Measurements from ENCODE around the gene TMEM222.
"Not testable (repeated sequence)": the region's sequence is repeated elsewhere in the genome, so short reads cannot be mapped to it uniquely, and the experiment has no call there.

TMEM222 gene, protein sequence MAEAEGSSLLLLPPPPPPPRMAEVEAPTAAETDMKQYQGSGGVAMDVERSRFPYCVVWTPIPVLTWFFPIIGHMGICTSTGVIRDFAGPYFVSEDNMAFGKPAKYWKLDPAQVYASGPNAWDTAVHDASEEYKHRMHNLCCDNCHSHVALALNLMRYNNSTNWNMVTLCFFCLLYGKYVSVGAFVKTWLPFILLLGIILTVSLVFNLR

DNA sequence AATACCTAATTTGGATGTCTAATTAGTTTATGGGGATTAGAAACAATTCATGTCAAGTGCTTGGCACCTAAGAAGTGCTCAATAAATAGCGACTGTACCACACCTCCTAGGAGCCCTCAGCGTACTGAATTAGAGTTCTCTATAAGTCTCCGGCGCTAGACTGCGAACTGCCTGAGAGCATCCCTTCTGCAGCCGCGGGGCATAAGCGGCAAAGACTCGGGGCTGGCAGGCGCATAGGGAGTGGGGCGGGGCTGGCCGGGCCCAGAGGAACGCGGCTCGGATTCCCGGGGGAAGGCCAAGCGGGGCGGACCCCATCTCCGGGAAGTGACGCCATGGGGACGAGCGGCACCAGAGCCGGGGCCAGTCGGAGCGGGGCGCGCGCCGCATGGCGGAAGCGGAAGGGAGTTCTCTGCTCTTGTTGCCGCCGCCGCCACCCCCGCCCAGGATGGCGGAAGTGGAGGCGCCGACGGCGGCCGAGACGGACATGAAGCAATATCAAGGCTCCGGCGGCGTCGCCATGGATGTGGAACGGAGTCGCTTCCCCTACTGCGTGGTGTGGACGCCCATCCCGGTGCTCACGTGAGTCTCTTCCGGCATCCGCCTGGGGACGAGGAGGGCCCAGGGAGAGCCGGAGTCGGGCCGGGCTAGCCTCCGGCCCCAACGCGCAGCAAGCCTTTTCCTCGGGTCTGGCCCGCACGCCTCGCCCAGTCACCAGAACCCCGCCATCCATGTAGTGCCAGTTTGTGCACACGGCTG, at the start of gene TMEM222:
TSS of gene TMEM222 (plus strand) at position 351 of the 756 bp plus-strand sequence. CDS start at position 386, 35 bp downstream.
- peak; percentile 98 for DNase-seq

DNA sequence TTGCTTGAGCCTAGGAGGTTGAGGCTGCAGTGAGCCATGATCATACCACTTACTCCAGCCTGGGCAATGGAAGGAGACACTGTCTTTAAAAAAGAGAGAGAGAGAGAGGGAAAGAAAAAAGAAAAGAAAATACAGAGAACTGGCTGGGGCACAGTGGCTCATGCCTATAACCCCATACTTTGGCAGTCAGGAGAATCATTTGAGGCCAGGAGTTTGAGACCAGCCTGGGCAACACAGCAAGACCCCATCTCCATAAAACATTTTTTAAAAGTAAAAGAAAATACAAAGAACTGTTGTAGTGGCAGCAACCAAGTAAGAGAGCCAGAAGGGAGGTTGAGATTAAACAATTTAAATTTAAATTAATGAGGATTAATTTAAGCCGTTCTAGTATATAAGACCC, 47.8 kb upstream of the TMEM222 start:
- no peak for DNase-seq

DNA sequence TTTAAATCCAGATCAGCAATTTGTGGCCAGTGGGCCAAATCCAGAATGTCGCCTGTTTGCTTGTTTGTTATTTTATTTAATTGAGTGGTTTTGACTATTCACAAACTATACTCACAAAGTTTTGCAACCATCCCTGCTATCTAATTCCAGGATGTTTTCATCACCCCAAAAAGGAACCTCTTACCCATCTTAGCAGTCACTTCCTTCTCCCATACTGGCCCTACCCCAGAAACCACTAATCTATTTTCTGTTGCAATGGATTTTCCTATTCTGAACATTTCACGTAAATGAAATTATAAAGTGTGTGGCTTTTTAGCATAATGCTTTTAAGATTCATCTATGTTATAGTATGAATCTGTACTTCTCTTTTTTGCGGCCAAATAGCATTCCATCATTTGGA, 46.3 kb upstream of the TMEM222 start:
- DNase-seq: no peak

DNA sequence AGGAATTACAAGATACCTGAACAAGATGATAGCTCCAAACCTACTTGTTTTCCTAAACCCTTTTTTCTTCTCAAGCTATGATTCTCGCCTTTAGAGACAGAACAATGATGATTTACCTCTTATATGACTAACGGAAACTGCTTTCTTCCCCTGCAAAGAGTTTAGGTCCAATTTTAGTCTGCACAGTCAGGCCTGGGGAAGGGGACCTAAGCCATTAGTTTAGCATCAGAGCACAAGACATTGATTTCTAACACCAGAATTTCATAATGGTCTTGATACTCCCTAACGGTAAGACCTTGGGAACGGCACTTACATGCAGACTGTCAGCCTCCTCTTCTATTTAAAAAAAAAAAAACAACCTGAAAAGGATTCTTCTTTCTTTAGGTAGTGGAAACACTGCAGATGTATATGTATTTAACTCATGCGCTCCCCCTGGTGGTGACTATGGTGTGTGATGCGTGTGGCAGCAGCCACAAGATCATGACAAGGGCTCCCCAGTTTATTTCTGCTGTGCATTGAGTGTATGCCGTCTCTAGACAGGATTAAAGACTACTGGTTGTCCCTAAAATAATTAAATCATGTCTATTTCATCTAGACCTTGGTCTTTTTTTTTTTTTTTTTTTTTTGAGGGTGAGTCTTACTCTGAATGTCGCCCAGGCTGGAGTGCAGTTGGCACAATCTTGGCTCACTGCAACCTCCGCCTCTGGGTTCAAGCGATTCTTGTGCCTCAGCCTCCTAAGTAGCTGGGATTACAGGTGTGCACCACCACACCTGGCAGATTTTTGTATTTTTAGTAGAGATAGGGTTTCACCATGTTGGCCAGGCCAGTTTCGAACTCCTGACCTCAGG, 37.3 kb upstream of the TMEM222 start:
- peak; percentile 90 for DNase-seq

DNA sequence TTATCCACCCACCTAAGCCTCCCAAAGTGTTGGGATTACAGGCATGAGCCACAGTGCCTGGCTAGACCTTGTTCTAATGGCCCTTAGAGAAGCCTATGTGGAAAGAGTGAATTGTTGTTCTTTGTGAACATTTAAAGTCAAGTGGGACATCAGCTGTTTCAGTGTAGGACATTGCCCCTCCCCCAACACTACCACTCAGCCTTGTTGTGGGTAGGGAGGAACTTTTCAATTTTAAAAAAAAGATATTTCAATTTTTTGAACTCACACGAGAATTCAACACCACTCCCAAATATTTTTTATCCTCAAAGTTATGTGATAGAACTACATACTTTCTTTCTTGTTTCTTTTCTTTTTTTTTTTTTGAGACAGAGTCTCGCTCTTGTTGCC, 36.7 kb upstream of the TMEM222 start:
- DNase-seq: no peak

DNA sequence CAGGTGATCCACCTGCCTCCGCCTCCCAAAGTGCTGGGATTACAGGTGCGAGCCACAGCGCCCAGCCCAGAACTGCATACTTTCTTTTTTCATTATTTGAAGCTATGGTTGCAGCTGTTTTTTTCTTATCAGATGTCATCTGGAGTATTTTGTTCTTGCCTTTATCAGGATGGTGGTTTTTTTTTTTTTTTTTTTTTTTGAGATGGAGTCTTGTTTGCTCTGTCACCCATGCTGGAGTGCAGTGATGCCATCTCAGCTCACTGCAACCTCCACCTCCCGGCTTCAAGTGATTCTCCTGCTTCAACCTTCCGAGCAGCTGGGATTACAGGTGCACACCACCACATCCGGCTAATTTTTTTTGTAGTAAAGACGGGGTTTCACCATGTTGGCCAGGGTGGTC, 36.1 kb upstream of the TMEM222 start:
- DNase-seq: not testable (repeated sequence)

DNA sequence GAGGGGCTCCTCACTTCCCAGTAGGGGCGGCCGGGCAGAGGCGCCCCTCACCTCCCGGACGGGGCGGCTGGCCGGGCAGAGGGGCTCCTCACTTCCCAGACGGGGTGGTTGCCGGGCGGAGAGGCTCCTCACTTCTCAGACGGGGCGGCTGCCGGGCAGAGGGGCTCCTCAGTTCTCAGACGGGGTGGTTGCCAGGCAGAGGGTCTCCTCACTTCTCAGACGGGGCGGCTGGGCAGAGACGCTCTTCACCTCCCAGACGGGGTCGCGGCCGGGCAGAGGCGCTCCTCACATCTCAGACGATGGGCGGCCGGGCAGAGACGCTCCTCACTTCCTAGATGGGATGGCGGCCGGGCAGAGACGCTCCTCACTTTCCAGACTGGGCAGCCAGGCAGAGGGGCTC, 32.8 kb upstream of the TMEM222 start:
- not testable (repeated sequence) for DNase-seq

DNA sequence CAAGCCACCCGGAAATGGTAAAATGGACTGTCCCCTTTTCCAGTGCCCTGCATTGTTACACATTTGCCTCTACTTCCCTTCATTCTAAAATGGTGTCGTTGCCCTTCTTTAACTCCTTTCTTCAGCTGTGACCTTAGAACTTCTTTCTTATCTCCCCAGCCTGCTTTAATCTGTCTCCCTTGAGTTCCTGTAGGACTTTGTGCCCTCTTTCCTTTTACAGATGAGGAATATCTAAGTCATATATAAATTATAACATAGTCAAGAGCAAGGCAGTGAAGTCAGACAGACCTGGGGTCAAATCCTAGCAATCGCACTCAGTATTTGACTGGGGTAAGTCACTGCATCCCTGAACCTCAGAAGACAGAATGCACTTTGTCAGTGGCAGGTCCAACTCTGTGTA, 31.4 kb upstream of the TMEM222 start:
- no peak for DNase-seq

DNA sequence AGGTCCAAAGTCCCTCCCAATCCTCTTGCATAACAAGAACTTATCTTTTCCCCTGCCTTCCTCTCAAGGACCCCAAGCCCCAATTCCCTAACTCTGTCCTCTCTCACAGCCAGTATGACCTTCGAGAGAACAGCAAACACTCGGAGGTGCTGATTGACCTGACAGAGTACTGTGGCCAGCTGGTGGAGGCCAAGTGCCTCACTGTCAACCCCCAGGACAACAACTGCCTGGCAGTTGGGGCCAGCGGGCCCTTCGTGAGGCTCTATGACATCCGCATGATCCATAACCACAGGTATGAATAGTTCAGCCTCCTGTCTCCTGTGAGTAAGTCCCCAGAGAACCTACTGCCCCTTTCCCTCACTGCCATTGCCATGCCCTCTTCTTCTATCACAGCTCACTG, 29.9 kb upstream of the TMEM222 start:
- DNase-seq: no peak

DNA sequence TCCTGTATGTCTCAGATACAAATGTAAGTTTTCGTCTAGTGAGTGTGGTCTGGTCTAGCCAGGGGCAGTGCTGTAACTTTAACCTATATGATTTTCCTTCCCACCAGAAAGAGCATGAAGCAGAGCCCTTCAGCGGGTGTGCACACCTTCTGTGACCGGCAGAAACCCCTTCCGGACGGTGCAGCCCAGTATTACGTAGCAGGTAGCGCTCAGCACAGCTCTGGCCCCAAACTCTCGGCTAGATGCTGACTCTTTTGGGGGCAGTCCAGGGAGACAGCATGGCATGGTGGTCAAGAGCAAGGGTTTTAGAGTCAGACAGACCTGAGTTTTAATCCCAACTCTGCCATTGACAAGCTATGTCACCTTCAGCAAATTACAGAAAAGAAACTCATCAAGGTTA, 28.0 kb upstream of the TMEM222 start:
- no peak for DNase-seq

DNA sequence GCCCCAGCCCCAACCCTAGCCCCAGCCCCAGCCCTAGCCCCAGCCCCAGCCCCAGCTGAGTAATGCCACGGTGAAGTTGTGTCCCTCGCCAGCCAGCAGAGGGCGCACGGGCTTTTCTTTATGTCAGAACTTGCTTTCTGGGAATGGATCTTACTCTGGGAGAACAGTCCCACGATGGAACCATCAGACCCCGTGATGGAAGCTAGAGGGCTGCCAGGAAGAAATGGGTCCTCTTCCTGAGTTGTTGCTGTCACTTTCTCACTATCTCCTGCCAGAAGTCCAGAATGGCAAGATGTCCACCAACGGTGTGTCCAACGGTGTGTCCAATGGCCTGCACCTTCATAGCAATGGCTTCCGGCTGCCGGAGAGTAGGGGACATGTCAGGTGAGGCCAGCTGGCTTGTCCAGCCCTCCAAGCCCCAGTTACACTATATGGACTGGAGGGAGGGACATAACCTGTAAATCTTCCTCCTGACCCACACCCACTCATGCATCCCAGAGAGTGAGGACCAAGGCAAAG, 25.1 kb upstream of the TMEM222 start:
- peak; percentile 83 for DNase-seq

DNA sequence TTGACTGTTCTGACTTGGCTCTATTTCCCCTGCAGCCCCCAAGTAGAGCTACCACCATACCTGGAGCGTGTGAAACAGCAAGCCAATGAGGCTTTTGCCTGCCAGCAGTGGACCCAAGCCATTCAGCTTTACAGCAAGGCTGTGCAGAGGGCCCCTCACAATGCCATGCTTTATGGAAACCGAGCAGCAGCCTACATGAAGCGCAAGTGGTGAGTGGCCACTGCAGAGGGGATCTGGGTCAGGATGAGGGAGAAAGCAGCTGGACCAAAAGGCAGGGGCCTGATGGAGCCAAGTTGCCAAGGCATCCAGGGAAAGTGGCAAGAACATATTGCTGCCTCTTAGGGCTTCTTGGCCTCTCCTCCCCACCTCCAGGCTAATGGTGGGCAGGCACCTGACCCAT, 24.1 kb upstream of the TMEM222 start:
- DNase-seq: no peak

DNA sequence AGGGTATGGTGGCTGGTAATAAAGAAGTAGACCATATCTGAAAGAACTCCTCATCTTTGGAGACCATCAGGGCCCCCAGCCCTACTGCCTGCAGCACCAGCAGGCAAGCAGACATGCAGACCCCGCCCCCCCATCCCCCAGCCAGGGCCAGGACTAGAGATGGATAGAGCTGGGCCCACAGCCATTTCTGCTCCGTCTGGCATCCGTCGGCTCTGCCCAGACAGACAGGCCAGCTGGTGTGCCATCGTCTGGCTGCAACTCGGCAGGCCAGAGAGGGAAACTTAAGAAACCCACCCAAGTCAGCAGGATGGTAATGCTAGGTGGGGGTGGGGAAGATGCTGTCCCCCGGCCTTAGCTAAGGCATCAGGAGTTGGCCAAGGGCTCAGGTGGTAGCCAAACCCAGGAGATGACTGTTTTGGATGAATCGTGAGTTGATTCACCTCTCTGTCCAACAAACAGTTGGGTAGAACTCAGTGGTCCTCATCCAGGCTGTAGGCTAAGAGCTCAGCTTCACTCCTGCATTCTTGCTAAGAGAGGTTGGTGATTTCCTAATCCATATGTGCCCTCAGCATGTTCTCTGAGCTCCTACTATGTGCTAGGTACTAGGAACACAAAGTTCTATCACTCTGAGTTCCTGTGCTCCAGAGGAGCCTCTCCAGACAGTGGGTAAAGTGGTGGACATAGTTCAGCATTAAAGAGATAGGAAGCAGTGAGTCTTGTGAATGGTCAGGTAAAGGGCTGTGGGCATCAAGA, 23.2 kb upstream of the TMEM222 start:
- no peak for DNase-seq

DNA sequence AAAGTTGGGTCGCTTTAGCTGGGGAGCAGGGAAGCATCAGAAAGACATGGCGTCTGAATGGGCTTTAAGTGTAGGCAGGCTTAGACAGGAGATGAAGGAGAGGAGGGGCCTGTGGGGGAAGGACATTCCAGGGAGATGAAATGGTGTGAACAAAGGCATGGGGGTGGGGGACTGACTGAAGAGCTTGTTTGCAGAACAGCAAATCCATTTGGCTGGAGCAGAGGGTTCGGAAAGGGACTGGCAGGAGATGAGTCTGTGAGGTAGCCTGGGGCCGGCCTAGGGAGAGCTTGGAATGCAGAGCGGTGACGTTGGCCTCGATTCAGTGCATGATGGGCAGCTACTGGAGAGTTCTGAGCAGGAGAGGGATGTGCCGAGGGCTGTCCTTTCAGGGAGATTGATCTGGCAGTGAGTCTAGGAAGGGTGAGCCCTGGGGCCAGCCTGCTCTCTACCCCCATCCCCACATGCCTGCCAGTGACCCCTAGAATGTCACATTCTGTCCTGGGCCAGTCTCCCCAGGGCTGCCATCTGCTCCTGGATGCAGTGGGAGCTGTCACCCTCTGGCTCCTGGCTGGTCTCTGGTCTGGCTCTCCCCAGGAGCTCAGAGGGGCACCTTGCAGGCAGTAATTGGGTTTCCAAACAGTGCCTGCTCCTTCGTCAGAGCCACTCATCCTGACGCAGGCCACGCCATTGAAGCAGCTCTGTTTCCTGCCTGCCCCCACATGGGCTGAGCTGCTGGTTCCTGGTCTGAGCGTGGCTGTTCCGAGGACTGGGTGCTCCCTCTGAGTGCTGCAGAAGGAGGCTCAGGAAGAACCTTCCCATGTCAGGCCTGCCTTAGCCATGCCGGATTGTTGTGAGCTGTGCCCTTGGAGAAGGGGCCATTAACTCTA, 22.3 kb upstream of the TMEM222 start:
- peak; percentile 88 for DNase-seq

DNA sequence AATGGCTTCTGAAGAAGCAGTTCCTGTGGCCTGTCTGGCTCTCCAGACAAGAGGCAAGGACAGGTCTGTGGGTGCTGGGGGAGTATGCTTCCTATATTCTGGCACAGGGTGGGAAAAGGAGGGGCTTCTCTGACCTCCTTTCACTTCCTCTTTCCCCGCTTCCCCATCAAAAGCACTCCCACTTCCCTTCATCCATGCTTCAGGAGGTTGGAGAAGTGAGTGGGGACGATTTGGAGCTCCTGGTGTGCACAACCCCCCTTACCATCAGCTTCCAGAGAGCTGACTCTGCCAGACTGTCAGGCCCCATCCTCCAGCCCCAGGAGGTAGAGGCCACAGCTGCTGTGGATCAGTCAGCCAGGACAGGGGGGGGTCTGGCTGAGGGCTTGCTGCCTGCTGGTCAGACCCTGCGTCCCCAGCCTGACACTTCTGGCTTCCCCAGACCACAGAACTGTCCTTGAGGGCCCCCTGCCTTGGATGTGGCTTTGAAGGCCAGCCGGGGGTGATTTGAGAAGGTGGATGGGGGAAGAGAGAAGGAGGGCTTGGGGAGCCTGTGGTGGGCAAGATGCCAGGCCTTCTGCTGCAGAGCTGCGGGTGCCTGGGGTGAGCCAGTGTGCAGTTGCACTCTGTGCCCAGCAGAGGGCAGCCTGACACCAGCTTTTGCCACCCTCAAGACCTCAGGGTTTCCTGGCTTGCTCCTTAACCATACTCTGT, 21.5 kb upstream of the TMEM222 start:
- DNase-seq: peak; percentile 94

DNA sequence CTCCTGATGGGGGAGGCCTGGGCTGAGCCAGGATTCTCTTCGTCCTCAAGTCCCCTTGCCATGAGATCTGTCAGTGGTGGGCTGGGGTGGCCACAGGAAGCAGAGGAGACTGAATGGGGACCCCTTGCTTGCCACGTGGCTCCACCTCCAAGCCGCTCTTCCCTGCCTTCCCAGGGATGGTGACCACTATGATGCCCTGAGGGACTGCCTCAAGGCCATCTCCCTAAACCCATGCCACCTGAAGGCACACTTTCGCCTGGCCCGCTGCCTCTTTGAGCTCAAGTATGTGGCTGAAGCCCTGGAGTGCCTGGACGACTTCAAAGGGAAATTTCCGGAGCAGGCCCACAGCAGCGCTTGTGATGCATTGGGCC, 20.9 kb upstream of the TMEM222 start:
- DNase-seq: no peak

DNA sequence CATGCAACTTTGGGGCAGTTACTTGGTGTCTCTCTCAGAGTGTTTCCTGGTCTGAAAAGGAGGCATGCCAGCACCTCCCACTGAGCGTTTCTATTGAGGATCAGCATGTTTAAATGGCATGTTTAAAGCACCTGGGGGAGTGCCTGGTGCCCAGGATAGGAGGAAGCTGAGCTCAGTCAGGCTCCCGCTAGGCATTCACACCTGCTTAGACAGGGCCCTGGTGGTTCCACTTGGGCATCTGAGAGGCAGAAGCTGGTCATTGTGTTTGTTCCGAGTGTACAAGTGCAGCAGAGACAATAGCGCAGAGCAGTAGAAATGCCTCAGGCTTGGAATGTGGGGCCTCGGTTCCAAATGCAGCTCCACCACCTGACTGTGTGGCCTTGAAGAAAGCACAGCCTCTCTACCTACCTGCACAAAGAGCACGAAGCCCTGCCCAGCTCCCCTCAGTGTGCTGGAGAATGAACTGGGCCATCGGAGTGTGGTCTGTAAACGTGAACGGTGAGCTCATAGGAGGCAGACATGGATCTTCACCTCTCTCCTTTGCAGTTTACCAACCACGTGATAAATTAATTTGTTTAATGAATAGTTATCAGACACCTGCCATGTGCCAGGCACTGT, 20.3 kb upstream of the TMEM222 start:
- no peak for DNase-seq

DNA sequence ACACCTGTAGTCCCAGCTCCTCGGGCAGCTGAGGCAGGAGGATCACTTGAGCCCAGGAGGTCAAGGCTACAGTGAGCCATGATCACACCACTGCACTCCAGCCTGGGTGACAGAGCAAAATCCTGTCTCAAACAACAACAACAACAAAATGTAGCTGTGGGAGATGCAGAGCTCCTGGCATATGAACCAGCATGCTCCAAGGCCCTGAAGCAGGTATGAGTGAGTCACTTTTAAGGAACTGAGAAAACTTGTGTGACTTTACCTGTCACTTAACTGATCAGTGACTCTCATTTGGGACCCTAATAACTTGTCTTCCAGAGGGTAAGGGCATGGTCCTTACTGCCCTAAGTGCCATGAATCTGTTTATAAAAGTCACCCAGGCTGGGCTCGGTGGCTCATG, 19.4 kb upstream of the TMEM222 start:
- DNase-seq: no peak

DNA sequence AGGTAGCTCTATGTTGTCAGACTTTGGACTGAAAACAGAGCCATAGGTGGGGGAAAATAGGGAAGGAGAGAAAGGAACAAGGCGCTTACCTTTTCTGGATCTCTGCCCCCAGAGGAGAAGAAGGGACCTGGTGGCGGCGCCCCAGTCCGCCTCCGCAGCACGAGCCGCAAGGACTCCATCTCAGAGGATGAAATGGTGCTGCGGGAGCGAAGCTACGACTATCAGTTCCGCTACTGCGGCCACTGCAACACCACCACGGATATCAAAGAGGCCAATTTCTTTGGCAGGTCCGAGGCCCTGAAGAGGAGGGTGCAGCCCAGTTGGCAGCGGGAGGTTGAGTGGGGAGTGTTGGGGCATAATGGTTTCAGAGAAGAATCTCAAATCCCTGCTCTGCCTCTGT, 18.5 kb upstream of the TMEM222 start:
- DNase-seq: no peak

DNA sequence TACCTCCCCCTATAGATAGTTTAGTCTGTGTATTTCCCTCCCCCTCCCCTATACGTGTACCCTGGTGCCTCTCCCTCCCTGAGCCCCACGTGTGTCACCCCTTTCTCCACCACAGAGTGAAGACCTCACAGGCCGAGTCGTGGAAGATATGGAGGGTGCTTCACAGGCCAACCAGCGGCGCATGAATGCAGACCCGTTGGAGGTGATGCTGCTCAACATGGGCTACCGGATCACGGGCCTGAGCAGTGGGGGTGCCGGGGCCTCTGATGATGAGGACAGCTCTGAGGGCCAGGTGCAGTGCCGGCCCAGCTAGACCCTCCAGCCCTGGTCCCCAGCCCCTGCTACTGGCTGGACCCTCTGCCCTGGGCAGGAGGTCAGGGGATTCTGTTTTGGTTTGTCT, 15.9 kb upstream of the TMEM222 start:
- DNase-seq: no peak
